ENCODE data around the gene MTUS2.

Gene MTUS2

GRCh38 chr13:28820099-28821051 lies at the start of gene MTUS2:
MTUS2 (plus strand) TSS chr13:28820339.
- no peak for DNase-seq (ENCODE audit: low spot score)

DNA sequence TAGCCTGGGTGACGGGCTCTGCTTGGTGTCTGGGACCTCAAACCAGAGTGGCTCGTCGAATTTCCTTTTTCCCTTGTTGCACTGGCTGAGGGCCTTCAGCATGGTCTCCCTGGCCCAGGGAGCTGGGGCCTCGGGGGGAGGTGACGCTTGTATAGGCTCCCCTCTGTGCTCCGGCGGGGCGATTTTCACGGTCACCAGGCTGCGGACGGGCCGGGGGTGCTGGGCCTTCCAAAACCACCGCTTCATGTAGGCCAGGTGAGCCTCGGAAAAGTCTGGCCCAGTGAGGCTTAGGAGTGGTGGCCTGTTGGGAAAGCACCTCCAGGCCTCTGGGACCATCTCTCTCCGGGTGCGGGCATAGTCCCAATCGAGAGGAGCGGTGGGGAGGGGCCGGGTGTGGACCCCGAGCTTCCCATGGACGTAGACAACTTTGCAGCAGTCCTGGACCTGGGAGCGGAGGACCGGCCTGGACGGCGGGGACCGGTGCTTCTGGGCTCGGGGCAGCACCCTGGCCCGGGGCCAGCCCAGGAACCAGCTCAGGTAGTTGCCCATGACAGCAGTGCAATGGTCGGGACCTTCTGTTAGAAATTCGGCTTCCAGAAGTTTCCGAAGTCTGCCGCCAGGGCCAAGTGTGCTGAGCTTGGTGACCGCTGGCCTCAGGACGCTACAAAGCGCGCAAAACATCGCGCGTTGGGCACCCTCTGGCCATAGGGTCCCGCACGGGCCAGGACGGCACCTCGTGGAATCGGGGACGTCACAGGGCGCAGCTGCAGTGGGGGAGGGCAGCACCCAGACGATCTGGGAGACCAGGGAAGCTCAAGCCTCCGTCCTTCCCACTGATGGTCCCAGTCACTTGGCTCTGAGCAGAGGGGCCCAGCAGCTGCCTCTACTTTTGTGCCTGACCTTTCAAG lies 41.6 kb upstream of the MTUS2 start:
- no peak for DNase-seq (ENCODE audit: low spot score)

DNA sequence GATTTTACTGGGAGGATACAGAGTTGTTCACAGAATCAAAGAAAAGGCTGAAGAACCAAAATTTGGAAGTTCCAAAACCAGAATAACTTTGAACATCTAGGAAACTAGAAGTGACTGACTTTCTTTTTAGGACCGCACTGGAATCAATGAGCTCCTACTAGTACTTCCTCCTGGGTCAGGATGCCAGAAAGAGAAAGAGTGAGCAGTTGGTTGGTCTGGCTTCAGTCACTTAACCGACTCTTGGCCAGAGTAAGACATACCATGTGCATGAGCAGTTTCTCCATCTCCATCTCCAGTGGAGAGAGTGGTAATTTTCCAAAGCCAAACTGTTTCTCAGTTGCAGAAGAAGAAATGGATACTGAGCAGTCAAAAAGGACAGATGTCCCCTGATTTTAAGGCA lies 27.1 kb upstream of the MTUS2 start:
- no peak for DNase-seq (ENCODE audit: low spot score)

DNA sequence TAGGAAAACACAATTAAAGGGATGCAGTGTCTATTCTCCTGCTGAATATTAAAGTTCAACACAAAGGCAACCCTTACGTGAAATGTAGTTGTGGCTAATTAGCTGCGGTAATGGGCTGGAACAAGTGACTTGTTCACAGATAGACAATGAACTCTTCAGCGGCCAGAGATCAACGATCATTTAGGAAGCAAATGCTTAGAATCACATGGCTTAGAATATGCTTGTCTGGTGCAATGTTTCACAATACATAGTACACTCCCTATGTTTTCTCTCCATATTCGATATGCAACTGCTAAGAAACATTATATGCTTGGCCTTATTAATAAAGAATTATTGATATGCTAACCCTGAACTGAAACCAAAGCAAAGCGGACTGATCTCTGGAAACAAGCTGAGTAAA lies 25.7 kb upstream of the MTUS2 start:
- no peak for DNase-seq (ENCODE audit: low spot score)

- no peak for DNase-seq (ENCODE audit: low spot score)
These were observed 23.2 kb upstream of the MTUS2 start for GRCh38 chr13:28796938-28797257.

- no peak for DNase-seq (ENCODE audit: low spot score)
These were observed 14.8 kb upstream of the MTUS2 start for GRCh38 chr13:28805193-28805819.

DNA sequence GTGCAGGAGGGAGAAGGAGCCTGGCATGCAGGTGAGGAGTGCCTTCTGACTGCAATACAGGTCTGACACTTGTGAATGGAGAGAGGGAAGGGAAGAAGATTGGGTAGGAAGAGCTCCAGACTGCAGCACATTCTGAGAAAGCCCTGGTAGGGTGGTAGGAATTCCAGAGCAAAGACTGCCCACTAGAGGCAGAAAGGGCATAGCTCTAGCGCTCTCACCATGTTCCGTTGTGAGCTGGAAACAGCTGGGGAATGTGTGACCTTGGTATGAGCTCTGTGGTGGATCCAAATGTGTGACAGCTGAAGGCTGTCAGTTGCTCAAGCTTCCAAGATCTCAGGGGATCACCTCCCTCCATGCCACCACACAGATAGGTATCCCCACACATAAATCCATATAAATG lies 2.9 kb upstream of the MTUS2 start:
- DNase-seq (ENCODE audit: low spot score): no peak

DNA sequence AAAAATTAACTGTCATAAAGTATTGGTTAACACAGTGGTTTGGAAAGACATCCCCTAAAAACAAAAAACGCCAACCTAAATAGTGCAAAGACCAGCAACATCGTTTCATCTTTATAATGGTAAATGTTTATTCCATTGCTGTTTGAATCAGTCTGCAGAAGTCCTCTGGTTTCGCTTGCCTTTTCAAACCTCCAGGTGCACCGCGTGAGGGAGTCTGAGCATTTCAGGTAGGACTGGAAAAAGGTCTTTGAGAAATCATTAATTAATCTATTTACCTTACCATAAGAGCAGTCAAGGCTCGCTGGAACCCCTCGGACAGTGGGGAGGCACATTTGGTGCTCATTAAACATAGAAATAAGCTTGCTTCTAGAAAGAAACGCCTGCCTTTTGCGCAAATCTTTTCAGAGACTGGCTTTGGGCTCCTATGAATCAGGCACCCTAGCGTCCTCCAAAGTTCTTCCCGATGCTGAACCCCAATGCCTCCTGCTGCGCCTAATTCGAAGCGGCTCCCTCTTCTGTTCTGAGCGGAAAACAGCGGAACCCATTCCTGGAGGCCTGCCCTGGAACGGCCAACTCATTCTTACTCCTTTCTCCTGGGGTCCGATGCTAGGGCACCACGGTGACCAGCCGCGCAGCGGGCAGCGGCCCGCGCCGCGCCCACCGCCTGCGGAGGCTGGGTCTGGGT lies 951 bp upstream of the MTUS2 start:
- DNase-seq (ENCODE audit: low spot score): no peak

DNA sequence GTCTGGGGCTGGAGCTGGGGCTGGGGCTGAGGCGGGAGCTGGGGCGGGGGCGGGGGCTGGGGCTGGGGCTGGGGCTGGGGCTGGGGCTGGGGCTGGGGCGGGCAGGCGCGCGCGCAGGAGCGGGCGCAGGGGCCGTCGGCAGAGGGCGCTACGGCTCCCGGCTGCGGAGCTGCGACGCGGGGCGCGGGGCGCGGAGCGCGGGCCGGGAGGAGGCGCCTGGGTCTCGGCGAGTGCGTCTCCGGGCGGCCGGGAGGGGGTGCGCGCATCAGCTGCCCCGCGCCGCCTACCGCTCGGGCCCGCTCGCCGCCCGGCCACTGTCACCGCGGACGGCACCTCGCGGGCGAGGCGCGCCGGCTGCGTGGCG lies 422 bp upstream of the MTUS2 start:
- DNase-seq (ENCODE audit: low spot score): no peak

GRCh38 chr13:28822151-28822550 lies 2.0 kb downstream of the MTUS2 start:
- DNase-seq (ENCODE audit: low spot score): no peak

- DNase-seq (ENCODE audit: low spot score): no peak
These were observed 2.7 kb downstream of the MTUS2 start for GRCh38 chr13:28822801-28823200.

- no peak for DNase-seq (ENCODE audit: low spot score)
These were observed 5.2 kb downstream of the MTUS2 start for GRCh38 chr13:28825379-28825778.

DNA sequence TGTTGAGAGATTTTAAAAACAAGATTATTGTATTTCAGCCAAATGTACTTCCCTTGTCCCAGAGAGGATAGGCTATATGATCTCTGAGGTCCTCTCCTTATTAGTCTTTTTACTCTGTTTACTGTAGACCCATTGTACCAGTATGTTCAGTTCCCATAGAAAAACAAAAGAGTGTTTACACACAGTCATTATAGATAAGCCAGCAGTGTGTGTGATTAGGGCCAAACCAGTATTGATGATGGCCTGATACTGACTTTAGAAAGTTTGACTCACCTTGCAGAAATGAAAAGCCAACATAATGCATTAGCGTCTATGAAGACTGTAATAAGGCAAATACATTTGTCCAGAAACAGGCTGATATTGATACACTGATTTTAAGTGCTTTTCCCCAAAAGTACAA lies 6.2 kb downstream of the MTUS2 start:
- no peak for DNase-seq (ENCODE audit: low spot score)

GRCh38 chr13:28830580-28830979 lies 10.4 kb downstream of the MTUS2 start:
- DNase-seq (ENCODE audit: low spot score): no peak

- DNase-seq (ENCODE audit: low spot score): no peak
These were observed 11.0 kb downstream of the MTUS2 start for GRCh38 chr13:28831117-28831516.

DNA sequence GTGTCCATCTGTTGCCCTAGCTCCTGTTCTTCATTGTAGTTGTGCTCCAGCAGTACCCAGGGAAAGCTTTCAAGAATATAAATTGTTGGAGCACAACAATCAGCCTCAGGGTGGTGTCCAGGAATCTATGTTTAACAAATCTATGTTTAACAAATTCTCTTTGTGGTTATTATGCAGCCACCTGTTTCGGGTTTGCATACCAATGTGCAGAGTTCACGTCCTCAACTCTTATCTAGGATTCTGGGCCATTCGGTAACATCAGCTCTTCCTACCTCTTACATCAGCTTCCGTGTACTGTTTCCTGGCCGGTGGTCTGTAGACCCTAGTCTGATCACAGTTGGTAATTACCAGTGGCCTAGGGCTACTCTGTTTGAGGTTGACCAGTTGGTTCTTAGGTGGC lies 17.0 kb downstream of the MTUS2 start:
- DNase-seq (ENCODE audit: low spot score): no peak

DNA sequence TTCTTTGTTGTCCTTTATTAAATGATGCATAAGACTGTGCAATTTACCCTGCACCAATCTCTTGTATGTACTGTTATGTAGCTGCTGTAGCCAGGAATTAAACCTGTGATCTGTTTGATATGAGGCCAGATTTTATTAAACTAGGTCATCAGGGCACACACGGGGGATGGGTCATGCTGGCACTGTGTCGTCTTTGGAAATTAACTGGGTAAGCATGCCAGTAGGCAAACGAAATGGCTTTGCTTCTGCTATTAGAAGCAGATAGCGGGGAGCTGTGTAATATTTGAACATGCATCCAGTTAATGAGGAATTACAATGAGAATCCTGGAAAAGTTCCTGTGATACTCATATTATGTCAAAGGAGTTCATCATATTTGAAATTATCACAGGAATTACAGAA lies 23.5 kb downstream of the MTUS2 start:
- DNase-seq (ENCODE audit: low spot score): no peak

GRCh38 chr13:28849441-28849840 lies 29.3 kb downstream of the MTUS2 start:
- DNase-seq (ENCODE audit: low spot score): no peak

GRCh38 chr13:28850226-28850625 lies 30.1 kb downstream of the MTUS2 start:
- no peak for DNase-seq (ENCODE audit: low spot score)

GRCh38 chr13:28851422-28851821 lies 31.3 kb downstream of the MTUS2 start:
- no peak for DNase-seq (ENCODE audit: low spot score)

- DNase-seq (ENCODE audit: low spot score): no peak
These were observed 34.5 kb downstream of the MTUS2 start for GRCh38 chr13:28854657-28855056.

DNA sequence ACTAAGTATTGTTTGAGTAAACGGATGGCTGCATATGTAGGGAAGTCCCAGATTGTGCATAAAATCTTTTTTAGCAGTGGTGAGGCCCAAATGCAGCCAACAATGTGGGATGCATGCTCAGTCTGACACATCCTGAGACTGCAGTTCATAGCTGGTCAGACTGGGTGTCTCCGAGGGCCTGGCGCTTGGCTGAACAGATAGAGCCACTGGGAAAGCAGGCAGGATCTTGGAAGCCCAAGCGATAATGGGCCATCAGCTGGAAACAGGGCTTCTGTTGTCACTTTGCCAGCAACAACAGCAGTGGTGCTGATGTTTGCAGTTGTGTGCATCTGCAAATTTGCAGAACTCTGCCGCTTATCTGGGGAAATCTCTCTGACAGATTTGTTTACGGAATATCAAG lies 36.1 kb downstream of the MTUS2 start:
- DNase-seq (ENCODE audit: low spot score): no peak
